Measurements from ENCODE around the gene ADGRA3. TPM values are rescaled to one million over a fixed set of nuclear protein-coding genes. Genes with fewer than 3 reads are reported as not detected.
A peak's percentile ranks its signal among the peaks of the same experiment; 100 is the strongest.
"Not testable (repeated sequence)": the region's sequence is repeated elsewhere in the genome, so short reads cannot be mapped to it uniquely, and the experiment has no call there.

ADGRA3 gene
- total RNA-seq, 2 experiments from 2014 or later, result 0.99 to 1.3 TPM

- Mint-ChIP-seq H3K9me3 (no peaks in the 10 kb centered on the region), H3K27me3 (no peaks in the 10 kb centered on the region), H3K36me3 (no peaks in the 10 kb centered on the region), H3K4me1 (no peaks in the 10 kb centered on the region), H3K4me3 (no peak overlapping the region), H3K27ac (no peak overlapping the region)
- DNase-seq (no peak), ATAC-seq (ENCODE audit: low read depth) (no peak)
- POLR2A ChIA-PET, result no interaction called here
Measured at GRCh38 chr4:22391551-22391950, 124.3 kb downstream of the ADGRA3 start.

DNA sequence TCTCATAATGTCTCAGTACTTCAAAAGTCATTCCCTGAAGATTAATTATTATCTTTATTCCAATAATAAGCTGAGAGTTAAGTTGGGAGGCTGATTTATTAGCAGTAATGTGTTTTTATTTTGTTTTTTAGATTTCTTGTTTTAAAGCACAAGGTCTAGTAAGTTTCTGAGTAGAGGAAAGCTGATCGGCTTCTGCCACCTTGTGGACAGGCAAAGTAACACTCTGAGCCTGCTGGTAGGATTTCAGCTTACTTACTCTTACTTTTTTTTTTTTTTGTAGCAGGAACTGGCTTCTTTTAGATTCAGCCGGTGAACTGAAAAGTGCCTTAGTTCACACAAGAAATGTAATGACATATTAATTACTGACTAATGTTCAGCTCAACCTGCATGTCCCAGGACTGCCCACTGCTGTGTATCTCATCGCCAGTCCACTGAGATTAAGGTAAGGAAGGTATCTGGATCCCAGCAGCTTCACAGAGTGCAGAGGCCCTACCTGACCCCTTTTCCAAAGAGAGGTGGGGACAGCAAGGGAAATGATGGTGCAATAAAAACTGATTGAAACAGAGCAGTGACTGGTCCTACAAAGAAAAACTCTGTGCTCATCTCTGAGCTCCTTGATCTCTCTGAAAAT, 126.5 kb downstream of the ADGRA3 start:
- DNase-seq (peak; percentile 33), ATAC-seq (ENCODE audit: low read depth) (peak; percentile 50)
- POLR2A ChIA-PET, result no interaction called here
- Mint-ChIP-seq H3K27ac (no peak overlapping the region), H3K4me1 (no peaks in the 10 kb centered on the region), H3K9me3 (no peaks in the 10 kb centered on the region), H3K27me3 (no peaks in the 10 kb centered on the region), H3K36me3 (no peaks in the 10 kb centered on the region), H3K4me3 (no peak overlapping the region)

DNA sequence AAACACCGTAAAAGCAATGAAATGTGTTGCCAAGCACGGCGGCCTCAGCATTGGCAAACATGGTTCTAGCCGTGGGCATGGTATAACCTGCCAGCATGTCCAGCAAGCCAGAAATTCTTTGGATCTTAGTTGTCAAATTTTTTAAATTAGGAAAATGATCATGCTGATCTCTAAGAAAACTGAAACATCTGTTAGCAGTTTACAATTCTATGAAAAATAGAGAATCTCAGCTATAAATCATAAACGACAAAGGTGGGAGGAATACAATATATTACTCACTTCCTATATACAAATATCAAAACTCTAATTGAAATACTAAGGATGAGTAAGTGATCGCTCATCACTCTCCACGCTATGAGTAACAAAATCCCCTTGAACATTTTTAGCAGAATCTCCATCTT, 130.3 kb downstream of the ADGRA3 start:
- H3K9me3 Mint-ChIP-seq, result no peaks in the 10 kb centered on the region
- H3K27me3 Mint-ChIP-seq, result no peaks in the 10 kb centered on the region
- H3K4me1 Mint-ChIP-seq, result no peaks in the 10 kb centered on the region
- POLR2A ChIA-PET, result no interaction called here
- no peak overlapping the region for H3K4me3 Mint-ChIP-seq
- ATAC-seq (ENCODE audit: low read depth), result no peak
- no peak for DNase-seq
- H3K36me3 Mint-ChIP-seq, result no peaks in the 10 kb centered on the region
- H3K27ac Mint-ChIP-seq, result no peak overlapping the region

DNA sequence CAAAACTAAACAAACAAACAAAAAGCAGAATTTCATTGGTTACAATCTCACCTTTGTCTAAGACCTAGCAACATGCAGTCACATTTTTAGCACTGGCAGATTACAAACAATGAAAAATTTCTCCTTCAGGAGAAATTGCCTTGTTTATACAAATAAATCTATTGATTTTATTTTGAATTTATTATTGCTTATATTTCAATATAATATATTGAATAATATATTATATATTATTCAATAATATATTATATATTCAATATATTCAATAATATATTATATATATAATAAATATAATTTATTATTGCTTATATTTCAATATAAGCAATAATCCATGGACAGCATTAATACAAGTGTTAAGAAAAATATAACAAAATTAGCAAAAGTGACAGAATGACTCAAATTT, 131.7 kb downstream of the ADGRA3 start:
- no peak overlapping the region for H3K4me3 Mint-ChIP-seq
- DNase-seq (no peak), ATAC-seq (ENCODE audit: low read depth) (no peak)
- POLR2A ChIA-PET, result no interaction called here
- no peaks in the 10 kb centered on the region for H3K4me1 Mint-ChIP-seq
- no peak overlapping the region for H3K27ac Mint-ChIP-seq
- no peaks in the 10 kb centered on the region for H3K9me3 Mint-ChIP-seq
- H3K27me3 Mint-ChIP-seq, result no peaks in the 10 kb centered on the region
- H3K36me3 Mint-ChIP-seq, result no peaks in the 10 kb centered on the region

- H3K9me3 Mint-ChIP-seq; DNase-seq; H3K4me1 Mint-ChIP-seq; H3K27ac Mint-ChIP-seq; ATAC-seq (ENCODE audit: low read depth); POLR2A ChIA-PET; H3K4me3 Mint-ChIP-seq; H3K36me3 Mint-ChIP-seq; H3K27me3 Mint-ChIP-seq: not testable (repeated sequence)
Measured at GRCh38 chr4:22382216-22382615, 133.7 kb downstream of the ADGRA3 start.

DNA sequence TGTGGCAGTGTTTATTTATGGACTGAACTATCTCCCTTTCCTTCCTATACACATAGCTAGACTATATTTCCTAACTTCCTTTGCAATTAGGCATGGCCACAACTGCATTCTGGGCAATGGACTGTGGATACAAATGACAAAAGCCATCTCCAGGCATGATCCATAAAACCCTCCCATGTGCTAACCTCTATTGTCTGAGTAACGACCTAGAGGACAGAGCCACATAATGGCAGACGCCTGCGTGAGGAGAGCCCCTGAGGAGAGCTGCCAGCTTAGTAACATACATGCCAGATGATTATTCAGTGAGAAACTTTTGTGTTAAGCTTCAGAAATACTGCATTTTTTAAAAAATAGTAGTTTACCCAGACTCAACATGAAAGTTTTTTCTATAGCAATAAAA, 142.9 kb downstream of the ADGRA3 start:
- no peaks in the 10 kb centered on the region for H3K9me3 Mint-ChIP-seq
- DNase-seq (no peak), ATAC-seq (ENCODE audit: low read depth) (no peak)
- no peaks in the 10 kb centered on the region for H3K4me1 Mint-ChIP-seq
- no peak overlapping the region for H3K4me3 Mint-ChIP-seq
- POLR2A ChIA-PET, result no interaction called here
- H3K27me3 Mint-ChIP-seq, result peaks cover 3% of the 10 kb centered on the region
- H3K27ac Mint-ChIP-seq, result no peak overlapping the region
- H3K36me3 Mint-ChIP-seq, result no peaks in the 10 kb centered on the region

DNA sequence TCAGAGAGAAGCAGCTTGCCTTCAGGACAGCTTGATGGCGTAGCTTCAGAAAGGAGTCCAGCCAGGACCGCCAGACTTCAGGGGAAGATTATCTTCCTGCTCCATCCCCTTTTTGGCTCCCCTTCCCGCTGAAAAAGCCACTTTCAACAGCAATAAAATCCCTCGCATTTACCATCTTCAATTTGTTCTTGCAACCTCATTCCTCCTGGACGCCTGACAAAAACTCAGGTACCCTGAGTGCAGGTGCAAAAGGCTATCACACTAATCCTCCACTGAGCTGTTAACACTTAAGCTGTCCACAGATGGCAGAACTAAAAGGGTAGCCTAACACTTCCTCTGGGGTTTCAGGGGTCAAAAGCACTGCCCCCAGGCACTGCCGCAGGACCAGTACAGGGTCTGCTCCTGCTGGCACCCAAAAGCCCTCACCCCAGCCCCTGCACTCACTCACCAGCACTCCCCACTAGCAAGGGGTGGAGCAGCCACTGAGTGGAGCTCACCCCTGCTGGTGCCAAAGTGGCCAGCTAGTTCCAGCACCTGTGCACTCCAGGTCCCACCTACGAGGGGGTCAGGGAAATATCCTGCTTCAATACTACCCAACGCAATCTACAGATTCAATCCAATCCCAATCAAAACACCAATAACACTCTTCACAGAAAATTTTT, 145.8 kb downstream of the ADGRA3 start:
- Mint-ChIP-seq H3K27me3 (peaks cover 3% of the 10 kb centered on the region), H3K4me1 (no peaks in the 10 kb centered on the region), H3K9me3 (no peaks in the 10 kb centered on the region), H3K27ac (no peak overlapping the region), H3K4me3 (no peak overlapping the region), H3K36me3 (no peaks in the 10 kb centered on the region)
- POLR2A ChIA-PET, result no interaction called here
- no peak for DNase-seq
- ATAC-seq (ENCODE audit: low read depth), result no peak

DNA sequence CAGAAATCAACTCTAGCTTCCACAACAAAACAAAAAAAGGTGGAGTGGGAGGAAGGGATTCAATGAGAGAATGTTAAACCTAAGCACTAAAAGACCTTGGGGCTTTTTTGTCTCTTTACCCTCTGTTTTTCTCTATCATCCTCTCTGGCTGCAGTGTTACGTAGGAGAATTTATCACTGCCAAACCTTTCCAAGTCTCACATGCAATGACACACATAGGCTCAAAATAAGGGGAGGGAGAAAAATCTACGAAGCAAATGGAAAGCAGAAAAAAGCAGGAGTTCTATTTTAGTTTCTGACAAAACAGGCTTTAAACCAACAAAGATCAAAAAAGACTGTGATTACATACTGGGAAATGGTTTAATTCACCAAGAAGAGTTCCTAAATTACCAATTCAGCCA, 152.1 kb downstream of the ADGRA3 start:
- ATAC-seq (ENCODE audit: low read depth) (no peak), DNase-seq (no peak)
- Mint-ChIP-seq H3K4me3 (no peak overlapping the region), H3K27ac (no peak overlapping the region), H3K36me3 (no peaks in the 10 kb centered on the region), H3K27me3 (no peaks in the 10 kb centered on the region), H3K9me3 (no peaks in the 10 kb centered on the region), H3K4me1 (no peaks in the 10 kb centered on the region)
- POLR2A ChIA-PET, result no interaction called here

DNA sequence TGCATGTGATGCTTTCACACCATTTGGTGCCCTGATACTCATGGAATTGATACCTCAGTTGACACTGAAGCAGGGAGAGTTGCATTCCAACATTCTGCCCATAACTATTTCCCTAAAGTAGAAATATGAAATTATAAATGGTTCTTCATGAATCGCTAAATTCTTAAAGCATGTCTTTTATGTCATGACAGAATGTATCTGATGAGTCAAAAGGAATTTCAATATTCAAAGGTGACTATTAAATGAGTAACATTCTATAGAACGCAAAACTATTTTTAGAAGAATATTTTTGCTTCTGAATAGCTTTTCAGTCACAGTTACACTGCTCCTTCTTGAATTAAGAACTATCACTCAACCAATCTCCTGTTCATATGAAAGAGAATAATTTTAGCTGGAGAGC, 152.8 kb downstream of the ADGRA3 start:
- Mint-ChIP-seq H3K4me3 (no peak overlapping the region), H3K9me3 (no peaks in the 10 kb centered on the region), H3K4me1 (no peaks in the 10 kb centered on the region), H3K27ac (no peak overlapping the region), H3K36me3 (no peaks in the 10 kb centered on the region), H3K27me3 (no peaks in the 10 kb centered on the region)
- ATAC-seq (ENCODE audit: low read depth) (no peak), DNase-seq (no peak)
- POLR2A ChIA-PET, result no interaction called here

DNA sequence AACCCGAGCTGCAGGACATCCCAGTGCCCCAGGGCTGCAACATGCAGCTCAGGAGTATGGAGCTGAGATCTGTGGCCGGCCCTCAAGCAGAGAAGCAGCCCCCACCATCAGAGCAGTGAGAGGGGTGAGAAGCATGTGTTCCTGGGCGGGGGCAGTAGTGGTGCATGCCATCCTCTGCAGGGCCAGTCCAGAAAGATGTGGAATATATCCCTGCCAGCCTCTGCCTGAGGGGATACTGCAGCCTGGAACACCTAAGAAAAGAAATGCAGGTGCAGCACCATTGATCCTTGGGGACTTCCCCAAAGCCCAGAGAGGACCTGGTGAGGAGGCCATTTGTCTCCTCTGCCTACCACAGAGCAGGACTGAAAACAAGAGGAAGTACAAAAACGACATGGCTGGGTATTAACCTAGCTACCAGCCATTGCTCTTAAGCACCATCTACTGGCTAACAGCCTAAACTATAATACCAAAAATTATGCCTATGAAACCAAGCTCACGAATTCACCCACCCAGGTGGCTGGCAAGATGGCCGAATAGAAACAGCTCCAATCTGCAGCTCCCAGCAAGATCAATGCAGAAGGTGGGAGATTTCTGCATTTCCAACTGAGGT, 158.8 kb downstream of the ADGRA3 start:
- H3K9me3 Mint-ChIP-seq, result no peaks in the 10 kb centered on the region
- H3K4me3 Mint-ChIP-seq, result no peak overlapping the region
- DNase-seq (no peak), ATAC-seq (ENCODE audit: low read depth) (peak; percentile 70)
- H3K4me1 Mint-ChIP-seq, result no peaks in the 10 kb centered on the region
- H3K36me3 Mint-ChIP-seq, result peaks cover 2% of the 10 kb centered on the region
- no peak overlapping the region for H3K27ac Mint-ChIP-seq
- H3K27me3 Mint-ChIP-seq, result no peaks in the 10 kb centered on the region
- POLR2A ChIA-PET, result no interaction called here

- Mint-ChIP-seq H3K4me1 (no peaks in the 10 kb centered on the region), H3K36me3 (peaks cover 2% of the 10 kb centered on the region), H3K9me3 (no peaks in the 10 kb centered on the region), H3K4me3 (no peak overlapping the region), H3K27me3 (peaks cover 3% of the 10 kb centered on the region), H3K27ac (no peak overlapping the region)
- POLR2A ChIA-PET, result no interaction called here
- no peak for ATAC-seq (ENCODE audit: low read depth)
- no peak for DNase-seq
Measured at GRCh38 chr4:22348410-22348809, 167.5 kb downstream of the ADGRA3 start.

- no peak overlapping the region for H3K27ac Mint-ChIP-seq
- H3K27me3 Mint-ChIP-seq, result peaks cover 3% of the 10 kb centered on the region
- no peaks in the 10 kb centered on the region for H3K9me3 Mint-ChIP-seq
- no peaks in the 10 kb centered on the region for H3K4me1 Mint-ChIP-seq
- H3K4me3 Mint-ChIP-seq, result no peak overlapping the region
- H3K36me3 Mint-ChIP-seq, result no peaks in the 10 kb centered on the region
- ATAC-seq (ENCODE audit: low read depth), result no peak
- POLR2A ChIA-PET, result no interaction called here
- no peak for DNase-seq
Measured at GRCh38 chr4:22345678-22346077, 170.2 kb downstream of the ADGRA3 start.

- ATAC-seq (ENCODE audit: low read depth), result no peak
- Mint-ChIP-seq H3K27ac (no peak overlapping the region), H3K4me1 (no peaks in the 10 kb centered on the region), H3K27me3 (peaks cover 3% of the 10 kb centered on the region), H3K9me3 (no peaks in the 10 kb centered on the region), H3K4me3 (no peak overlapping the region), H3K36me3 (no peaks in the 10 kb centered on the region)
- no peak for DNase-seq
- POLR2A ChIA-PET, result no interaction called here
Measured at GRCh38 chr4:22345055-22345454, 170.8 kb downstream of the ADGRA3 start.

- Mint-ChIP-seq H3K4me3 (no peak overlapping the region), H3K27ac (no peak overlapping the region), H3K4me1 (no peaks in the 10 kb centered on the region), H3K36me3 (no peaks in the 10 kb centered on the region), H3K27me3 (peaks cover 3% of the 10 kb centered on the region), H3K9me3 (no peaks in the 10 kb centered on the region)
- no peak for ATAC-seq (ENCODE audit: low read depth)
- POLR2A ChIA-PET, result no interaction called here
- DNase-seq, result no peak
Measured at GRCh38 chr4:22343606-22344005, 172.3 kb downstream of the ADGRA3 start.

Measured in activated naive CD8-positive, alpha-beta T cell treated with anti-CD3 and anti-CD28 coated beads, Interleukin-2, amount 10 ng/mL, durations not matched to agents 7 days and 5 days (primary cell).